ENCODE data around the gene B3GNT9.

Gene B3GNT9

GRCh38 chr16:67111951-67112444 lies 38.8 kb downstream of the B3GNT9 start:
- Histone ChIP-seq H3K4me1 (ENCODE audit: control insufficient read depth, insufficient read depth, low read length) (peaks cover 24% of the 10 kb centered on the region), H3K27me3 (ENCODE audit: control insufficient read depth in 1 of 2, insufficient read depth in 2 of 2, low read length in 2 of 2) (no peaks in the 10 kb centered on the region), H3K27ac (ENCODE audit: low read length) (no peak overlapping the region), H3K36me3 (ENCODE audit: control insufficient read depth in 2 of 2, insufficient read depth in 2 of 2, low read length in 2 of 2) (no peaks in the 10 kb centered on the region), H3K9ac (ENCODE audit: low read length in 2 of 2) (no peak overlapping the region), H3K4me3 (ENCODE audit: low read length in 2 of 2) (no peak overlapping the region), H3K9me3 (ENCODE audit: control insufficient read depth in 2 of 2, low read length in 2 of 2) (no peaks in the 10 kb centered on the region)

DNA sequence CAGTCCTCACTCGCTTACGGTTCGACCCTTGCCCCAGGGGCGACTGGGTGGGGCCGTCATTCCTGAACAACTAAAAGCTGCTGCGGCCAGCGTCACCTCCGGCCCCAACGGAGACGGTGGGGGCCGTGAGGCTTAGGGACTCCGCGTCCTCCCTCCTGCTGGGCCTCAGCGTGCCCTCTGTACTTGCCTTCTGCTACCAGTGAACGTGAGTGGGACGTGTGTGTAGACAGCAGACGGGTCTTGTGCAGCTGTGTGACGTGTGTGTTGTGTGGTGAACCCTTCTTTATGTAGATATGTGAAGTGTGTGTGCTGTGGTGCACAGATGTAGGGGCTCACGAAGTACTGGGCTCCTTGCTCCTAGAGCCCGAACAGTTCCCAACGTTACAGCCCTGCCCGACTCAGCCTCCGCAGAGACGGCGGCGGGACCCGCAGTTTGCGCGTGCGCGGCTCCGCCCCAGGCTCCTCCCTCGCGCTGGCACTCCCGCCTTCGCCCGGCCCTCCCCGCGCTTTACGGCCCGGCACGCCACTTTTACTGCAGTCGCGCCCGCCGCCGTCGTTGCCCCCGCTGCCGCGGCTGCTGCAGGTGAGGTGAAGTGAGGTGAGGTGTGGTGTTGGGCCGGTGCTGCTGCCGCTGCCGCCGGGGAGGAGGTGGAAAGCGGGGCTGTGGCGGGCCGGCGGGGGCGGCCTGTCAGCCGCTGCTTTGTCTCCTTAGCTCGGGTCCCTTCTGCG lies 41.2 kb downstream of the B3GNT9 start, which contains the start of gene PHAF1:
Gene PHAF1, plus strand, starts transcription at position 535 of the 729 bp plus-strand sequence. CDS start 235 bp downstream, outside the sequence.
- peak within 1 kb of the TSS; percentile 74 for H3K27ac ChIP-seq (ENCODE audit: low read length)
- H3K27me3 ChIP-seq (ENCODE audit: control insufficient read depth in 1 of 2, insufficient read depth in 2 of 2, low read length in 2 of 2), result no peaks in the 10 kb centered on the region
- H3K4me1 ChIP-seq (ENCODE audit: control insufficient read depth, insufficient read depth, low read length), result peaks cover 24% of the 10 kb centered on the region
- H3K9me3 ChIP-seq (ENCODE audit: control insufficient read depth in 2 of 2, low read length in 2 of 2), result no peaks in the 10 kb centered on the region
- H3K36me3 ChIP-seq (ENCODE audit: control insufficient read depth in 2 of 2, insufficient read depth in 2 of 2, low read length in 2 of 2), result no peaks in the 10 kb centered on the region
- H3K9ac ChIP-seq (ENCODE audit: low read length in 2 of 2), result peak within 1 kb of the TSS; percentile 83 to 93
- H3K4me3 ChIP-seq (ENCODE audit: low read length in 2 of 2), result peak within 1 kb of the TSS; percentile 96 to 97

DNA sequence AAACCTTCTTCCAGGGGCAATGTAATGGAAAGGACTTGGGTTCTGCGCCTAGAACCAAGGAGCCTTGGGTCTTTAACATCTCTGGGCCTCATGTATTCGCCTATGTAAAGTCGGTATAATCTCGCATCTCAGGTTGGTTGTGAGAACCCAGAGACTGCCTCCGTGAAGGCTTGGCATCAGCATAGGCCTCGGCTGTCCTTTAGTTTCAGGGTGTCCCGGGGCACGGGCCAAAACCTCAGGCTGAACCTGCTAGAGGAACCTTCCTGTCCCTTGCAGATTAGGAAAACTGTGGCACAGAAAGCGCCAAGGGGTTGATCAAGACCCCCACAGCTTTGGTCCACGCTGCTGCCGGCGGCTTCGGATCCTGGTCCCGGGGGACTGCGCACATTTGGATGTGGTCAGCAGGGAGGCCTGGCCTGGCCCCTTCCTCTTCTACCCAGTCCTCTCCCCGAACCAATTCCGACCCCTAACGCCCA lies 41.8 kb downstream of the B3GNT9 start:
- H3K36me3 ChIP-seq (ENCODE audit: control insufficient read depth in 2 of 2, insufficient read depth in 2 of 2, low read length in 2 of 2), result no peaks in the 10 kb centered on the region
- H3K4me3 ChIP-seq (ENCODE audit: low read length in 2 of 2), result peak overlapping the region; percentile 96 to 97
- no peaks in the 10 kb centered on the region for H3K27me3 ChIP-seq (ENCODE audit: control insufficient read depth in 1 of 2, insufficient read depth in 2 of 2, low read length in 2 of 2)
- no peaks in the 10 kb centered on the region for H3K9me3 ChIP-seq (ENCODE audit: control insufficient read depth in 2 of 2, low read length in 2 of 2)
- H3K4me1 ChIP-seq (ENCODE audit: control insufficient read depth, insufficient read depth, low read length), result peaks cover 24% of the 10 kb centered on the region
- peak overlapping the region; percentile 76 to 83 for H3K9ac ChIP-seq (ENCODE audit: low read length in 2 of 2)
- peak overlapping the region; percentile 74 for H3K27ac ChIP-seq (ENCODE audit: low read length)

DNA sequence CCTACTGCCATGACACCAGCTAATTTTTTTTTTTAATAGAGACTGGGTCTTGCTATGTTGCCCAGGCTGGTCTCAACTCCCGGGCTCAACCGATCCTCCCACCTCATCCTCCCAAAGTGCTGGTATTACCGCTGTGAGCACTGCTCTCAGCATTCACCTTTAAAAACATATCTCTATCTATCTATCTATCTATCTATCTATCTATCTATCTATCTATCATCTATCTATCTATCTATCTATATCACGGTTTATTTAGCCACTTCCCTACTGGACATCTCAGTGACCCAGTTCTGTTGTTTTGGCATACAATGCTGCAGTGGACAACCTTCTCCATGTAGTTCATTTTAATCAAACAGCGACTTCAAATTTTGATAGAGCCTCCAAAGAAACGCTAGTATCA lies 42.3 kb downstream of the B3GNT9 start:
- peaks cover 24% of the 10 kb centered on the region for H3K4me1 ChIP-seq (ENCODE audit: control insufficient read depth, insufficient read depth, low read length)

DNA sequence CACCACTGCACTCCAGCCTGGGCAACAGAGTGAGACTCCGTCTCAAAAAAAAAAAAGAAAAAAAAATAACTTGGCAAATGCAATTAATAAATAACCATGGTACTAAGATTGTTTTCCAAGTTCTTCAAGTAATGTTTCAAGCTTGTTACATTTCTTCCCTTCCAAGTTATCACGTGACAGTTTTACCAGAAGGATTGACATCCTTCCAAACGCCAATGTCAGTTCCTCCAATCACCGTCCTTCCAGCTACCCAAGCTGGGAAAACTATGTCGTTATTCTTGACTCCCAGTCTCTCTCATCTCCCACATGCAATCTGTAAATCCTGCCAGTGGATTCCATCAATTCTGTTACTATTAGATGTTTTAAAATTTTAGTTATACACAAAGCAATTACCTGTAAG lies 44.9 kb downstream of the B3GNT9 start:
- H3K4me1 ChIP-seq (ENCODE audit: control insufficient read depth, insufficient read depth, low read length), result peaks cover 19% of the 10 kb centered on the region
- H3K36me3 ChIP-seq (ENCODE audit: control insufficient read depth in 2 of 2, insufficient read depth in 2 of 2, low read length in 2 of 2), result no peaks in the 10 kb centered on the region
- no peak overlapping the region for H3K9ac ChIP-seq (ENCODE audit: low read length in 2 of 2)
- no peaks in the 10 kb centered on the region for H3K27me3 ChIP-seq (ENCODE audit: control insufficient read depth in 1 of 2, insufficient read depth in 2 of 2, low read length in 2 of 2)
- H3K4me3 ChIP-seq (ENCODE audit: low read length in 2 of 2), result no peak overlapping the region
- no peak overlapping the region for H3K27ac ChIP-seq (ENCODE audit: low read length)
- no peaks in the 10 kb centered on the region for H3K9me3 ChIP-seq (ENCODE audit: control insufficient read depth in 2 of 2, low read length in 2 of 2)

More for the DNA sequence above, 42.3 kb downstream of the B3GNT9 start:
- no peak overlapping the region for H3K27ac ChIP-seq (ENCODE audit: low read length)
- H3K9ac ChIP-seq (ENCODE audit: low read length in 2 of 2), result no peak overlapping the region
- H3K27me3 ChIP-seq (ENCODE audit: control insufficient read depth in 1 of 2, insufficient read depth in 2 of 2, low read length in 2 of 2), result no peaks in the 10 kb centered on the region
- H3K9me3 ChIP-seq (ENCODE audit: control insufficient read depth in 2 of 2, low read length in 2 of 2), result no peaks in the 10 kb centered on the region
- H3K4me3 ChIP-seq (ENCODE audit: low read length in 2 of 2), result peak overlapping the region in 1 of 2 donors; percentile 96
- no peaks in the 10 kb centered on the region for H3K36me3 ChIP-seq (ENCODE audit: control insufficient read depth in 2 of 2, insufficient read depth in 2 of 2, low read length in 2 of 2)

DNA sequence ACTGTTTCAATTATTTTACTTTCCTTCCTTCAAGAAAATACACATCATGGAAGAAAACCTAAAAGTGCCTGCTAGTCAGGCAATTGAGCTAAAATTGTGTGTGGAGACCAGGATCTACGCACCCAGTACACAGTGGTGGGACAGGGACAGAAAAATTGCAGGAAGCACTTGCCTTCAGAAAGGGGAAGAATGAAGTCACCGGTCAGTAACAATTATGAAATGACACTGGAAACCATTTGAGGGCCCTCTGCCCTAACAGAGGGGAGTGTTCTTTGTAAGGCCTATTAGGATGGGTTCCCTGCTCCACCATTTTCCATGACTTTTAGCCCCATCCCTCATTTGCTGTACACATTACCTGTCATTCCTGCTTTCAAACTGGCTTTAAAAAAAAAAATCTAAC lies 45.6 kb downstream of the B3GNT9 start:
- H3K9ac ChIP-seq (ENCODE audit: low read length in 2 of 2), result no peak overlapping the region
- H3K4me3 ChIP-seq (ENCODE audit: low read length in 2 of 2), result no peak overlapping the region
- H3K27me3 ChIP-seq (ENCODE audit: control insufficient read depth in 1 of 2, insufficient read depth in 2 of 2, low read length in 2 of 2), result no peaks in the 10 kb centered on the region
- H3K4me1 ChIP-seq (ENCODE audit: control insufficient read depth, insufficient read depth, low read length), result peaks cover 12% of the 10 kb centered on the region
- H3K9me3 ChIP-seq (ENCODE audit: control insufficient read depth in 2 of 2, low read length in 2 of 2), result no peaks in the 10 kb centered on the region
- no peak overlapping the region for H3K27ac ChIP-seq (ENCODE audit: low read length)
- peaks cover 0 to 1% of the 10 kb centered on the region in 2 donors for H3K36me3 ChIP-seq (ENCODE audit: control insufficient read depth in 2 of 2, insufficient read depth in 2 of 2, low read length in 2 of 2)

GRCh38 chr16:67104845-67105244 lies 46.0 kb downstream of the B3GNT9 start:
- peaks cover 0 to 3% of the 10 kb centered on the region in 2 donors for H3K36me3 ChIP-seq (ENCODE audit: control insufficient read depth in 2 of 2, insufficient read depth in 2 of 2, low read length in 2 of 2)
- no peak overlapping the region for H3K27ac ChIP-seq (ENCODE audit: low read length)
- no peaks in the 10 kb centered on the region for H3K9me3 ChIP-seq (ENCODE audit: control insufficient read depth in 2 of 2, low read length in 2 of 2)
- H3K9ac ChIP-seq (ENCODE audit: low read length in 2 of 2), result no peak overlapping the region
- no peak overlapping the region for H3K4me3 ChIP-seq (ENCODE audit: low read length in 2 of 2)
- H3K4me1 ChIP-seq (ENCODE audit: control insufficient read depth, insufficient read depth, low read length), result peaks cover 9% of the 10 kb centered on the region
- H3K27me3 ChIP-seq (ENCODE audit: control insufficient read depth in 1 of 2, insufficient read depth in 2 of 2, low read length in 2 of 2), result no peaks in the 10 kb centered on the region

- no peak overlapping the region for H3K4me3 ChIP-seq (ENCODE audit: low read length in 2 of 2)
Measured at GRCh38 chr16:67104061-67104460, 46.7 kb downstream of the B3GNT9 start.

GRCh38 chr16:67101311-67102082 lies 49.3 kb downstream of the B3GNT9 start:
- Histone ChIP-seq H3K9ac (ENCODE audit: low read length in 2 of 2) (no peak overlapping the region), H3K4me3 (ENCODE audit: low read length in 2 of 2) (no peak overlapping the region), H3K36me3 (ENCODE audit: control insufficient read depth in 2 of 2, insufficient read depth in 2 of 2, low read length in 2 of 2) (peaks cover 3% of the 10 kb centered on the region in 2 donors), H3K9me3 (ENCODE audit: control insufficient read depth in 2 of 2, low read length in 2 of 2) (no peaks in the 10 kb centered on the region), H3K27me3 (ENCODE audit: control insufficient read depth in 1 of 2, insufficient read depth in 2 of 2, low read length in 2 of 2) (no peaks in the 10 kb centered on the region), H3K4me1 (ENCODE audit: control insufficient read depth, insufficient read depth, low read length) (no peaks in the 10 kb centered on the region), H3K27ac (ENCODE audit: low read length) (no peak overlapping the region)

More at GRCh38 chr16:67104061-67104460, 46.7 kb downstream of the B3GNT9 start:
- Histone ChIP-seq H3K9me3 (ENCODE audit: control insufficient read depth in 2 of 2, low read length in 2 of 2) (no peaks in the 10 kb centered on the region), H3K36me3 (ENCODE audit: control insufficient read depth in 2 of 2, insufficient read depth in 2 of 2, low read length in 2 of 2) (peaks cover 0 to 3% of the 10 kb centered on the region in 2 donors), H3K4me1 (ENCODE audit: control insufficient read depth, insufficient read depth, low read length) (peaks cover 3% of the 10 kb centered on the region), H3K27me3 (ENCODE audit: control insufficient read depth in 1 of 2, insufficient read depth in 2 of 2, low read length in 2 of 2) (no peaks in the 10 kb centered on the region), H3K9ac (ENCODE audit: low read length in 2 of 2) (no peak overlapping the region), H3K27ac (ENCODE audit: low read length) (no peak overlapping the region)

DNA sequence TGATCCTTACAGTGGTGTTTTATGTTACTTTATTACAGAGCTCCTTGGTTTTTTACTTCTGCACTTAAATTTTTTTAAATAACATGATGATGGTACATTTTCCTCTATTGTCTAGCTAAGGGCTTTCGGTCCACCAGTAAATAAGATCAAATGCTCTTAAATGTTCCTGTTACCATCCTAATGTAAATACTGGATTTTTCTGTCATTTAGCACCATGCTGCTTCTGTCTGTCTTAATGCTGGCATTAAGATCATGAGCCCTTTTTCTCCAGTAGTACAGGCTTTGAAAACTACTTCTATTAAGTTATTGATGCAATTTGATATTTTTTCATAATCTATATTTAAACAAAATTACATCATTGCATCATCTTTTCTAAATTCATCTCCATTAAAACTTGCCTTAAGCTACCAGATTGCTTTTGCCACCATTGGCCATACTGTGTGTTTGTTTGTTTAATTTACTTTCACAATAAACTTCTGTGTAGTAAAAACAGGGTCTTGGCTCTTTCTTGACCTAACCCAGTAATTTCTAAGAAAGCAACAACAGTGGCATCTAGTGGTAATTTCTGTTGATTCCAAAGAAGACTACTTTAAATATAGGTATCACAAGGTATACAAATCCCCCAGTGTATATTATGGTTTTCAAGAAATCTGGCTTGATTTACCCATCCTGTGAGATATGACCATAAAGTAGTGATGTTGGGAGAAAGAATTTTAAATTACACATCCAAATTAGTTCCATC lies 50.1 kb downstream of the B3GNT9 start:
- no peak overlapping the region for H3K4me3 ChIP-seq (ENCODE audit: low read length in 2 of 2)
- H3K36me3 ChIP-seq (ENCODE audit: control insufficient read depth in 2 of 2, insufficient read depth in 2 of 2, low read length in 2 of 2), result peaks cover 3% of the 10 kb centered on the region in 2 donors
- no peaks in the 10 kb centered on the region for H3K4me1 ChIP-seq (ENCODE audit: control insufficient read depth, insufficient read depth, low read length)
- H3K27ac ChIP-seq (ENCODE audit: low read length), result no peak overlapping the region
- no peaks in the 10 kb centered on the region for H3K9me3 ChIP-seq (ENCODE audit: control insufficient read depth in 2 of 2, low read length in 2 of 2)
- H3K9ac ChIP-seq (ENCODE audit: low read length in 2 of 2), result no peak overlapping the region
- no peaks in the 10 kb centered on the region for H3K27me3 ChIP-seq (ENCODE audit: control insufficient read depth in 1 of 2, insufficient read depth in 2 of 2, low read length in 2 of 2)
